Karpas-422 (cell line): ENCODE results near the gene P3H3. TPM values are rescaled to one million over a fixed set of nuclear protein-coding genes. Genes with fewer than 3 reads are reported as not detected.

Experiments
- DNase-seq: peaks from one replicate; pipeline ENCODE4 v3.0.0-alpha.2; 2015
- H2AFZ ChIP-seq: fragments of 200-600 bp; sonication (generic); 2 replicates; pipeline ENCODE4 v1.6.1; 2014; ENCODE audit warnings: antibody characterized with exemption, low read length, mixed read lengths
- H3K27ac ChIP-seq: fragments of 200-600 bp; sonication (generic); 2 replicates; pipeline ENCODE4 v1.5.1; 2014; ENCODE audit warnings: mild to moderate bottlenecking, low read length, moderate library complexity
- H3K27me3 ChIP-seq: fragments of 200-600 bp; sonication (generic); 2 replicates; pipeline ENCODE4 v1.6.1; 2014; ENCODE audit warnings: low read length, mixed read lengths
- H3K36me3 ChIP-seq: fragments of 200-600 bp; sonication (generic); 2 replicates; pipeline ENCODE4 v1.6.1; 2014; ENCODE audit warnings: low read length, mixed read lengths; ENCODE audit not compliant: insufficient read depth
- H3K4me1 ChIP-seq: fragments of 200-600 bp; sonication (generic); 2 replicates; pipeline ENCODE4 v1.6.1; 2014; ENCODE audit warnings: mild to moderate bottlenecking, low read length, mixed read lengths
- H3K4me2 ChIP-seq: fragments of 200-600 bp; sonication (generic); 2 replicates; pipeline ENCODE4 v1.6.1; 2014; ENCODE audit warnings: low read length, low read depth, mild to moderate bottlenecking; ENCODE audit not compliant: poor library complexity, severe bottlenecking
- H3K4me3 ChIP-seq: fragments of 200-600 bp; sonication (generic); 2 replicates; pipeline ENCODE4 v1.5.1; 2014; ENCODE audit warnings: mild to moderate bottlenecking, antibody characterized with exemption, low read length, mixed read lengths
- H3K79me2 ChIP-seq: fragments of 200-600 bp; sonication (generic); 2 replicates; pipeline ENCODE4 v1.6.1; 2014; ENCODE audit warnings: mild to moderate bottlenecking, low read length, mixed read lengths
- H3K9ac ChIP-seq: fragments of 200-600 bp; sonication (generic); 2 replicates; pipeline ENCODE4 v1.6.0; 2014; ENCODE audit warnings: low read length
- H3K9me2 ChIP-seq: fragments of 200-600 bp; sonication (generic), shearing (Covaris generic); replicated peaks from 2 replicates; pipeline ENCODE4 v1.6.0; 2014; ENCODE audit warnings: mild to moderate bottlenecking, low read length, moderate library complexity; ENCODE audit not compliant: insufficient read depth
- H3K9me3 ChIP-seq: fragments of 300-700, 200-600 bp; sonication (generic); 2 replicates; pipeline ENCODE4 v1.6.1; 2014; ENCODE audit warnings: low read length, mixed read lengths
- H4K20me1 ChIP-seq: fragments of 200-600 bp; sonication (generic); 2 replicates; pipeline ENCODE4 v1.6.1; 2014; ENCODE audit warnings: mild to moderate bottlenecking, antibody characterized with exemption, low read length, low read depth; ENCODE audit not compliant: insufficient read depth
- total RNA-seq: library from RNA; depleted of rRNA; stranded (reverse); fragments of >200 nt; shearing (Covaris generic); gene quantifications from 2 replicates; pipeline ENCODE4 v1.2.3, GENCODE V29; 2014; ENCODE audit warnings: low replicate concordance; rRNA removed

The P3H3 gene
- total RNA-seq, result 3.1 and 8.3 TPM in 2 replicates

DNA sequence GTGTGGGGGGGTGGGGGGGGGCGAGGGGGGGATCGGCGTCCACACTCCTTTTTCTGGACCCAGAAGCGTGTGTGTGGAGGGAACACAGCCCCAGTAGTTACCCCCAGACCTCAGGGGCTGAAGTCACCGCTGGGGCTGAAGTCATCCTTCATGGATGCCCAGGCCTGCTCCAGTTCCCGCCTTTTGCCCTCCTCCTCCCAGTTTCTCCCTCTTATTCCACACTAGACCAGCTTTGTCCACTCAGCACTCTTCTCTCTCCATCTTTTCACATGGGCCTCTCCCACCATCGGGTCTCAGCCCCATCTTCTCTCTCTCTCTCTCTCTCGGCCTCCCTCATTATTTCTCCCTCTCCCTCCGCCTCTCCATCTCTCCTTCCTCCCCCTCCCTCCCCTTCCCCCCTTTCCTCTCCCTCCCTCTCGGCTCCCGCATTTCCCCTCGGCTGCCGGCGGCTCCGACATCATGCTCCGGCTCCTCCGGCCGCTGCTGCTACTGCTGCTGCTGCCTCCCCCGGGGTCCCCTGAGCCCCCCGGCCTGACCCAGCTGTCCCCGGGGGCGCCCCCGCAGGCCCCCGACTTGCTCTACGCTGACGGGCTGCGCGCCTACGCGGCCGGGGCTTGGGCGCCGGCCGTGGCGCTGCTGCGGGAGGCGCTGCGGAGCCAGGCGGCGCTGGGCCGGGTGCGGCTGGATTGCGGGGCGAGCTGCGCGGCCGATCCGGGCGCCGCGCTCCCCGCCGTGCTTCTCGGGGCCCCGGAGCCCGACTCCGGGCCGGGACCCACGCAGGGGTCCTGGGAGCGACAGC, at the start of gene P3H3:
TSS of gene P3H3 (plus strand) at position 426 of the 799 bp plus-strand sequence. CDS start at position 460, 34 bp downstream.
- H3K27me3 ChIP-seq, result no peaks in the 10 kb centered on the region
- DNase-seq, result no peak
- peak within 1 kb of the TSS; percentile 76 for H3K4me3 ChIP-seq
- H3K27ac ChIP-seq, result no peak within 1 kb of the TSS
- H3K4me1 ChIP-seq, result peaks cover 43% of the 10 kb centered on the region
- no peaks in the 10 kb centered on the region for H4K20me1 ChIP-seq
- no peaks in the 10 kb centered on the region for H3K79me2 ChIP-seq
- no peaks in the 10 kb centered on the region for H3K9me3 ChIP-seq
- H3K9ac ChIP-seq, result peak within 1 kb of the TSS; percentile 83
- H2AFZ ChIP-seq, result peak within 1 kb of the TSS; percentile 99
- H3K4me2 ChIP-seq, result peak within 1 kb of the TSS; percentile 93
- H3K9me2 ChIP-seq, result no peaks in the 10 kb centered on the region
- no peaks in the 10 kb centered on the region for H3K36me3 ChIP-seq

GRCh38 chr12:6778574-6779550, 49.3 kb upstream of the P3H3 start:
- peak overlapping the region; percentile 69 for H3K4me3 ChIP-seq
- H4K20me1 ChIP-seq, result no peaks in the 10 kb centered on the region
- H3K9ac ChIP-seq, result peak overlapping the region; percentile 59
- H3K36me3 ChIP-seq, result no peaks in the 10 kb centered on the region
- H3K27me3 ChIP-seq, result no peaks in the 10 kb centered on the region
- H2AFZ ChIP-seq, result peak overlapping the region; percentile 74; the same call in 1 of the 2 replicates
- no peaks in the 10 kb centered on the region for H3K79me2 ChIP-seq
- H3K27ac ChIP-seq, result no peak overlapping the region
- H3K4me1 ChIP-seq, result peaks cover 12% of the 10 kb centered on the region
- H3K9me3 ChIP-seq, result no peaks in the 10 kb centered on the region
- peak overlapping the region; percentile 82 for H3K4me2 ChIP-seq
- H3K9me2 ChIP-seq, result no peaks in the 10 kb centered on the region
- peak; percentile 97 for DNase-seq

DNA sequence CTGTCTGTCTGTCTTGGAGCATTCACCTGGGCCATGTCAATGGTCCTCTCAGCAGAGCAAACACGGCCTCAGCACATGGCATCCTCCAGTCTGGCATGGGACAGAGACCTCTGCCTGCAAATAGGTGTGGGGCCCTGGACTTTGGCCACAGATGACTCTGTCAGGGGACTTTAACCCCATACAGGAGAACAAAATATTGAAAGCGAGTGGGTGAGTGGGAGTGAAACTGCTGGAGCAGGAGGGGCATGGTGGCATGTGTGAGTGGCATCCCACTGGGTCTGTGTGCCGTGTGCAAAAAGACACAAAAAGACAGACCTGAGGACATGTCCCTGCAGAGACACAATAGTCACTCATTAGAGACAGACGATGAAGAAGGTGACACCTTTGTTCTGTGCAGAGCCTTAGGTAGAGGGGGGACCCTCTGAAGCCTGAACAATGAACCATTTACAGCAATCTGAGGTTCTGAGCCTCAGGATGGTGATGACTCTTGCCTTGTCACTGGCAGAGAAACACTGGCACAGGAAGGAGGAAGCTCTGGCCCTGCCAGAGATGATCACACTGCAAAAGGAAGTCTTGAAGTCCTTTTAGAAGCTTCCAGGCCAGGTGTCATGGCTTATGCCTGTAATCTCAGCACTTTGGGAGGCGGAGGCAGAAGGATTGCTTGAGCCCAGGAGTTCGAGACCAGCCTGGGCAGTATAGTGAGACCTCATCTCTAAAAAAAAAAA, 48.3 kb upstream of the P3H3 start:
- Histone ChIP-seq H3K4me2 (no peak overlapping the region), H3K4me1 (peaks cover 12% of the 10 kb centered on the region), H3K9me2 (no peaks in the 10 kb centered on the region), H3K79me2 (no peaks in the 10 kb centered on the region), H3K9me3 (no peaks in the 10 kb centered on the region), H3K36me3 (no peaks in the 10 kb centered on the region), H4K20me1 (no peaks in the 10 kb centered on the region), H3K4me3 (no peak overlapping the region), H2AFZ (no peak overlapping the region), H3K9ac (no peak overlapping the region), H3K27ac (no peak overlapping the region), H3K27me3 (no peaks in the 10 kb centered on the region)
- no peak for DNase-seq

- Histone ChIP-seq H4K20me1 (no peaks in the 10 kb centered on the region), H3K9me2 (no peaks in the 10 kb centered on the region), H3K4me3 (no peak overlapping the region), H3K9me3 (no peaks in the 10 kb centered on the region), H3K4me2 (no peak overlapping the region), H3K4me1 (peaks cover 12% of the 10 kb centered on the region), H3K36me3 (no peaks in the 10 kb centered on the region), H3K9ac (no peak overlapping the region), H2AFZ (no peak overlapping the region), H3K27ac (no peak overlapping the region), H3K27me3 (no peaks in the 10 kb centered on the region), H3K79me2 (no peaks in the 10 kb centered on the region)
- DNase-seq, result no peak
Measured at GRCh38 chr12:6780573-6780972, 47.6 kb upstream of the P3H3 start.

DNA sequence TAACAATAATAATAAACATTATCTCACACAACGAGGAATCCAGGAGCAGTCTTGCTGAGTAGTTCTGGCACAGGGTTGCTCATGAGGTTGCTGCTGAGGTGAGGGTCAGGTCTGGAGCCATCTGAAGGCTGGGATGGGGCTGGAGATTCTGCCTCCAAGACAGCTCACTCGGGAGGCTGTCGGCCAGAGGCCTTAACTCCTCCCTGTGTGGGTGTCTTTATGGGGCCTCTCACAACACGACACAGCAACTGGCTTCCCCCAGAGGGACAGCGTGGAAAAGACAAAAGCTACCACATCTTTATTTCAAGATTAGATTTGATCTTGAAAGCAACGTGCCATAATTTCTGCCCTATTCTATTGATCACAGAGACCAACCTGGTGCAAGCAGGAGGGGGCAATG, 46.1 kb upstream of the P3H3 start:
- no peaks in the 10 kb centered on the region for H3K79me2 ChIP-seq
- H3K4me1 ChIP-seq, result peaks cover 12% of the 10 kb centered on the region
- H3K27me3 ChIP-seq, result no peaks in the 10 kb centered on the region
- no peaks in the 10 kb centered on the region for H3K36me3 ChIP-seq
- H4K20me1 ChIP-seq, result no peaks in the 10 kb centered on the region
- H3K9me2 ChIP-seq, result no peaks in the 10 kb centered on the region
- no peak overlapping the region for H3K9ac ChIP-seq
- H3K27ac ChIP-seq, result no peak overlapping the region
- no peak overlapping the region for H3K4me3 ChIP-seq
- H3K4me2 ChIP-seq, result no peak overlapping the region
- DNase-seq, result no peak
- H2AFZ ChIP-seq, result peak overlapping the region; percentile 52
- no peaks in the 10 kb centered on the region for H3K9me3 ChIP-seq

- H3K4me3 ChIP-seq, result no peak overlapping the region
- DNase-seq, result no peak
- H3K4me2 ChIP-seq, result no peak overlapping the region
- no peaks in the 10 kb centered on the region for H3K9me3 ChIP-seq
- peaks cover 11% of the 10 kb centered on the region for H3K4me1 ChIP-seq
- no peak overlapping the region for H3K9ac ChIP-seq
- no peaks in the 10 kb centered on the region for H3K9me2 ChIP-seq
- no peak overlapping the region for H3K27ac ChIP-seq
- H4K20me1 ChIP-seq, result no peaks in the 10 kb centered on the region
- H3K79me2 ChIP-seq, result no peaks in the 10 kb centered on the region
- H3K27me3 ChIP-seq, result no peaks in the 10 kb centered on the region
- H2AFZ ChIP-seq, result no peak overlapping the region
- no peaks in the 10 kb centered on the region for H3K36me3 ChIP-seq
Measured at GRCh38 chr12:6782850-6783566, 45.2 kb upstream of the P3H3 start.

- Histone ChIP-seq H3K79me2 (no peaks in the 10 kb centered on the region), H3K9me3 (no peaks in the 10 kb centered on the region), H3K36me3 (no peaks in the 10 kb centered on the region), H3K27me3 (no peaks in the 10 kb centered on the region), H4K20me1 (no peaks in the 10 kb centered on the region), H3K4me2 (no peak overlapping the region), H3K4me3 (no peak overlapping the region), H3K4me1 (peaks cover 3% of the 10 kb centered on the region), H2AFZ (no peak overlapping the region), H3K9me2 (no peaks in the 10 kb centered on the region), H3K9ac (no peak overlapping the region), H3K27ac (no peak overlapping the region)
- no peak for DNase-seq
Measured at GRCh38 chr12:6783828-6784227, 44.4 kb upstream of the P3H3 start.
